ENCODE results near the gene LZTFL1.

The LZTFL1 gene

GRCh38 chr3:45786801-45787495 lies 55.0 kb downstream of the LZTFL1 start:
- DNase-seq (ENCODE audit: low read depth, low spot score), result no peak

- no peak for DNase-seq (ENCODE audit: low read depth, low spot score)
These were observed 56.2 kb downstream of the LZTFL1 start for GRCh38 chr3:45785605-45786150.

- no peak for DNase-seq (ENCODE audit: low read depth, low spot score)
These were observed 58.3 kb downstream of the LZTFL1 start for GRCh38 chr3:45783667-45784066.

- DNase-seq (ENCODE audit: low read depth, low spot score), result no peak
These were observed 59.5 kb downstream of the LZTFL1 start for GRCh38 chr3:45782381-45782780.

GRCh38 chr3:45781841-45782240 lies 60.1 kb downstream of the LZTFL1 start:
- no peak for DNase-seq (ENCODE audit: low read depth, low spot score)

GRCh38 chr3:45781271-45781670 lies 60.6 kb downstream of the LZTFL1 start:
- DNase-seq (ENCODE audit: low read depth, low spot score), result no peak

GRCh38 chr3:45779746-45780735 lies 61.9 kb downstream of the LZTFL1 start:
- DNase-seq (ENCODE audit: low read depth, low spot score), result no peak

- no peak for DNase-seq (ENCODE audit: low read depth, low spot score)
These were observed 63.1 kb downstream of the LZTFL1 start for GRCh38 chr3:45778761-45779201.

- no peak for DNase-seq (ENCODE audit: low read depth, low spot score)
These were observed 64.1 kb downstream of the LZTFL1 start for GRCh38 chr3:45777746-45778386.

GRCh38 chr3:45777111-45777745 lies 64.7 kb downstream of the LZTFL1 start:
- DNase-seq (ENCODE audit: low read depth, low spot score), result no peak

GRCh38 chr3:45776611-45777010 lies 65.3 kb downstream of the LZTFL1 start:
- DNase-seq (ENCODE audit: low read depth, low spot score), result no peak

GRCh38 chr3:45776301-45776595 lies 65.7 kb downstream of the LZTFL1 start:
- DNase-seq (ENCODE audit: low read depth, low spot score), result no peak

GRCh38 chr3:45775571-45776300 lies 66.2 kb downstream of the LZTFL1 start:
- no peak for DNase-seq (ENCODE audit: low read depth, low spot score)

- no peak for DNase-seq (ENCODE audit: low read depth, low spot score)
These were observed 67.1 kb downstream of the LZTFL1 start for GRCh38 chr3:45774581-45775521.

- no peak for DNase-seq (ENCODE audit: low read depth, low spot score)
These were observed 68.0 kb downstream of the LZTFL1 start for GRCh38 chr3:45773714-45774449.
